GM18505 (cell line): Measurements from ENCODE around the gene SENP1.

Experiments used
- ATAC-seq: cut with Tn5 transposase; IDR thresholded peaks from one replicate; pipeline ENCODE4 v1.9.1; 2021; ENCODE audit not compliant: unreplicated experiment
- POLR2A ChIP-seq: IDR thresholded peaks from 4 replicates; pipeline ENCODE4 v1.6.1; 2011; ENCODE audit warnings: borderline replicate concordance; ENCODE audit not compliant: insufficient read depth, insufficient read length; ENCODE audit errors: extremely low read depth

The SENP1 gene

GRCh38 chr12:48104531-48104930 is 1.3 kb downstream of the SENP1 start:
- TF ChIP-seq POLR2A, result no peak
- no peak for ATAC-seq

- no peak for ATAC-seq
- TF ChIP-seq POLR2A, result no peak
Measured at GRCh38 chr12:48092611-48093010, 13.3 kb downstream of the SENP1 start.

- ATAC-seq, result no peak
- no peak for TF ChIP-seq POLR2A
Measured at GRCh38 chr12:48086327-48086726, 19.6 kb downstream of the SENP1 start.

GRCh38 chr12:48084841-48085460 is 20.9 kb downstream of the SENP1 start:
- TF ChIP-seq POLR2A, result no peak
- ATAC-seq, result no peak

DNA sequence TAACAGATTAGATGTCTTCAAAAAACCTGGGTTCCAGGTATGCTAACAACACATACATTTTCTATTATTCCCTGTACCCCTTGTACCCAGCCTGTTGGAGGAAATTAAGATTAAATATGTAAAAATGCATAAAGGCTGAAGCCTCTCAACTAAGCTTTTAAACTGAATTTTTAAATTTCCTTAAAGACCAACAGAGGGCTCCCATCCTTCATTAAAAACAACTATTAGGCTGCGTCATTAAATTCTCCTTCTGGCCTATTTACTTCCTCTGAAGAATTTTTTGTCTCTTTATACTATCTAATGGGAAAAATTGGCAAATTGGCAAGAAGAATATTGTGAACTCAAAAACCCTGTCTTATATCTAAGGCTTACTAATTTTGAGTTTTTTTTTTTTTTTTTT is 21.8 kb downstream of the SENP1 start:
- TF ChIP-seq POLR2A, result no peak
- ATAC-seq, result no peak

DNA sequence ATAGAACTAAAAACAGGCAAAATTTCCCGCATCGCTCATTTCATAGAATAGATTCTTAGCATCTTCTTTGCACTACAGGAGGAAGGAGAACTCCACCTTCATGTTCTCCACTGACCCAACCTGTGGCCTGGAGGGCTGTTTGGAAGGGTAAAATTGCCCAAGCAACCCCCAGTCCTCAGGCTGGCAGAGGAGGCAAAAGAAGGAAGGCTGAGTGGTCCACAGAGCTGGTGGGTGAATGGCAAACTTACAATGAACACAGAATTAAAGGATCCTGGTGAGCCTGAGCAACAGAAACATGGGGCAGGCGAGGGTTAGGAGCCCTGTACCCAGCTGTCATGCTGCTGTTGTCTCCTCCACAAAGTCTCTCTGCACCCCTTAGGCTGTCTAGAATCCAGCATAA is 25.1 kb downstream of the SENP1 start:
- TF ChIP-seq POLR2A, result no peak
- no peak for ATAC-seq

DNA sequence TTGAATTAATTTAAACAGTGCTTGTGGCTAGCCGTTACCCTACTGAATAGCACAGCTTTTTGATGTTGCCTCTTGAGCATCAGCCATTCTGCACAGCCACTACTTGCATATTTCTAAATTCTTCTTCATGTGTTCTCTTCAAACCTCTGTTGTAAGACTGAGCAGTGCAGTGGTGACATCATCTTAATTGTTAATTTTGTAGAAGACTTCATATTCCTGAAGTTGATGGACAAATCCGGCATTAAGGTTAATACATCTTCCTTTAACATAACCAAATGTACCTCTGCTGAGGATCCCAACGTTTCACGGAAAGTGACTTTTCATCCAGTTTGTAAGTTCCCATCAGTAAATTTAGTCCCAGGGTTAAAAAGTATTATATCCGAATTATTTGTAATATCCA is 25.6 kb downstream of the SENP1 start:
- ATAC-seq, result no peak
- TF ChIP-seq POLR2A, result no peak

DNA sequence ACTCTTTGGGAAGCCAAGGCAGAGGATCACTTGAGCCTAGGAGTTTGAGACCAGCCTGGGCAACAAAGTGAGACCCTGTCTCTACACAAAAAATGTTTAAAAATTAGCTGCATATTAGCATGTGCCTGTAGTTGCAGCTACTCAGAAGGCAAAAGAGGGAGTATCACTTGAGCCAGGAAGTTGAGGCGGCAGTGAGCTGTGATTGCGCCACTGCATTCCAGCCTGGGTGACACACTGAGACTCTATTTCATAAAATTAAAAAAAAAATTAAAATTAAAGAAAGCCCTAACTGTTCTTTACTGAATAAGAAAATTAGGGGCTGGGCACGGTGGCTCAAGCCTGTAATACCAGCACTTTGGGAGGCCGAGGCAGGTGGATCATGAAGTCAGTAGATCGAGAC is 27.0 kb downstream of the SENP1 start:
- no peak for ATAC-seq

GRCh38 chr12:48077111-48077510 is 28.8 kb downstream of the SENP1 start:
- no peak for ATAC-seq
- no peak for TF ChIP-seq POLR2A

More for the DNA sequence above, 27.0 kb downstream of the SENP1 start:
- no peak for TF ChIP-seq POLR2A

DNA sequence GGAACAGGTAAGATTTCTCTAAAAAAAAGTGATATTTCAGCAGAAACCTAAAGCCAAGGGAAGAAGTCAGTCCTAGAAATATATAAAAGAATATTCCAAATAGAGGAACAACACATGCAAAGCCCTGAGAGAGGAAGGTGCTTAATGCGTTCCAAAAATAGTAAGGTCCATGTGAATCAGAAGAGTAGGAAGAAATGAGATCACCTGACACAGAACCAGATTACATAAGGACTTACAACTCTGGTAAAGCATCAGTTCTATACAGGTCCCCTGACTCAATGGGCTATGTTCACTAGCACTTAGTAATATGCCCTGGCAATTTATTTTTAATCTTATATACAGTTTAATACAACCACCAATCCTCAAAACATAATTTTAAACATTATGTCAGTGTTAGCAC is 30.0 kb downstream of the SENP1 start:
- no peak for TF ChIP-seq POLR2A

GRCh38 chr12:48074266-48074665 is 31.6 kb downstream of the SENP1 start:
- TF ChIP-seq POLR2A, result no peak

More for the DNA sequence above, 30.0 kb downstream of the SENP1 start:
- no peak for ATAC-seq

DNA sequence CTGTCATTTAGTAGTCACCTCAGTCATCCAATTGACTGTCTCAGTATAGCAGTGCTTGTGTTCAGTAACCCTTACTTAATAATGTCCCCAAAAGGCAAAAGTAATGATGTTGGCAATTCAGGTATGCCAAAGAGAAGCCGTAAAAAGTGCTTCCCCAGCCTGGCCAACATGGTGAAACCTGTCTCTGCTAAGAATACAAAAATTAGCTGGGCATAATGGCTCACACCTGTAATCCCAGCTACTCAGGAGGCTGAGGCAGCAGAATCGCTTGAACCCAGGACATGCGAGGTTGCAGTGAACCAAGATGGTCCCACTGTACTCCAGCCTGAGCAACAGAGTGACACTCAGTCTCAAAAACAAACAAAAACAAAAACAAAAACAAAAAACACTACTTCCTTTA is 33.6 kb downstream of the SENP1 start:
- ATAC-seq, result no peak

More at GRCh38 chr12:48074266-48074665, 31.6 kb downstream of the SENP1 start:
- no peak for ATAC-seq

GRCh38 chr12:48071808-48072207 is 34.1 kb downstream of the SENP1 start:
- TF ChIP-seq POLR2A, result no peak
- no peak for ATAC-seq

More for the DNA sequence above, 33.6 kb downstream of the SENP1 start:
- no peak for TF ChIP-seq POLR2A

GRCh38 chr12:48070731-48071130 is 35.1 kb downstream of the SENP1 start:
- TF ChIP-seq POLR2A, result no peak
- ATAC-seq, result no peak

DNA sequence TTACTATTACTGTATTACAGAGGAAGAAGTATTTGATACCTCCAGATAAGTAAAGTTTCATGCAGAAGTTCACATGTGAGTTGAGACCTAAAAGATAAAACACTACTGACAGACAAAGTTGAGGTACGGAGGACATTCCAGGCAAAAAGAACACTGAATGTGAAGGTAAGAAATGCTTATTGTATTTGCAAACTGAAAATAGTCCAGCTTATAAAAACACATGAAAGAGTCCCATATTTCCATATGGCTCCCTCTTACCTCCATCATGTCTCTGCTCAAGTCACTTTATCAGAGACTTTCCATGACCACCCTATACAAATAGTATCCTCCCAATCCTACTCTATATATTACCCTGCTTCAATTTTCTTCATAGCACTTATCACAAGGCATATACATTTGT is 35.8 kb downstream of the SENP1 start:
- no peak for ATAC-seq
- TF ChIP-seq POLR2A, result no peak

- no peak for TF ChIP-seq POLR2A
- no peak for ATAC-seq
Measured at GRCh38 chr12:48069241-48069640, 36.6 kb downstream of the SENP1 start.

- no peak for TF ChIP-seq POLR2A
- ATAC-seq, result no peak
Measured at GRCh38 chr12:48068457-48068856, 37.4 kb downstream of the SENP1 start.
